Stimulated activated naive B cell treated with anti-CD40 and anti-IgM and Interleukin-4, amounts not matched to agents 10 μg/mL and 1 μg/mL and 100 μg/mL, for 72 hours (primary cell): ENCODE results near the gene AGAP1.
A peak's percentile ranks its signal among the peaks of the same experiment; 100 is the strongest.

Source experiments
- ATAC-seq, 2 donors: fragments of 150-1000 bp; cut with Tn5 transposase; replicated peaks; 2 replicates each; pipeline ENCODE4 v1.10.0; 2021; ENCODE audit warnings: moderate library complexity in 1 of 2
- DNase-seq: peaks from one replicate; pipeline ENCODE4 v3.0.0; 2021
- H3K27ac Mint-ChIP-seq: one replicate; pipeline ENCODE4 v1.8.0; 2022; ENCODE audit warnings: mild to moderate bottlenecking, mixed read lengths
- H3K27me3 Mint-ChIP-seq, 2 donors: one replicate each; pipeline ENCODE4 v1.8.0; 2022; ENCODE audit warnings: mixed read lengths in 2 of 2
- H3K36me3 Mint-ChIP-seq, 2 donors: one replicate each; pipeline ENCODE4 v1.8.0; 2022; ENCODE audit warnings: mixed read lengths in 2 of 2, mild to moderate bottlenecking in 1 of 2
- H3K4me1 Mint-ChIP-seq, 2 donors: one replicate each; pipeline ENCODE4 v1.8.0; 2022; ENCODE audit warnings: mixed read lengths in 2 of 2, mild to moderate bottlenecking in 1 of 2
- H3K4me3 Mint-ChIP-seq, 2 donors: one replicate each; pipeline ENCODE4 v1.8.0; 2022; ENCODE audit warnings: mild to moderate bottlenecking in 2 of 2, mixed read lengths in 2 of 2, moderate library complexity in 1 of 2
- H3K9me3 Mint-ChIP-seq, 2 donors: one replicate each; pipeline ENCODE4 v1.8.0; 2022; ENCODE audit warnings: mixed read lengths in 2 of 2, mild to moderate bottlenecking in 1 of 2

The AGAP1 gene

DNA sequence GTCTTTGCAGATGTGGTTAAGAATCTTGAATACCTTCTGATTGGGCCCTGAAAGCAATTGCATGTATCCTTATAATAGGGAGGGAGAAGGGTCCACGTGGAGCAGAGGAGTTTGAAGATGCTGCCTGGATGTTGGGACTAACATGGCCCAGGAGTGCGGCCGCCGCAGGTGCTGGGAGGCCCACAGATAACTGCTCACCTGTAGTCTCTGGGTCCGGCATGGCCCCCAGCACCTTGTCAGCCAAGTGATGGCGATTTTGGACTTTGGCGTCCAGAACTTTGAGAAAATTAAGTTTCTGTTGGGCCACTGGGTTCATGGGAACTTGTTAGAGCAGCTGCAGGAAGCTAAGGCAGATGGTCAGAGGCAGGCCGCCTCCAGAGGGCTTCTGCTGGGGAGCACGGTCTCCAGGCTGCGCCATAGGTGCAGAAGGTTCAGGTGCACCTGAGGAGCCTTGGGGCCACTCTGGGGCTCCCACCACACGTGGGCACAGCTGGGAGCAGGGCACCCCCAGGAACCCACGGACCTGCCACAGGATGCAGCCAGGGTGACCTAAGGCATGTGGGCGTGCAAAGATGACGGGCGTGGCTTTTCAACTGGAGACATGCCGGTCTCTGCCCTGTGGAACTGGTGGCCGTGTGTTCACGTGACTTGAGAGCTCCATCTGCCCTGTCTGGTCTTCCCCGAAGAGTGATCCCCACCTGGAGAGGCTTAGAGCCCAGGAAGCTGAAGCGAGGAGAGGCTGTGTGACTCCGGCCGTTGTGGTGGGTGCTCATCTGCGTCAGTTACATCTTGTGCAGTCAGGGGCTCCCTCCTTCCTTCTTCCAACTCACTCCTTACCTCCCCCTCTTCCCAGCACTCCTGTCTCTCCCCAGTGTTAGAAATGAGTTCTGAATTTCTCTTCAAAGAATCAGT is 277.3 kb downstream of the AGAP1 start:
- Mint-ChIP-seq H3K4me1 (peaks cover 0 to 2% of the 10 kb centered on the region in 2 donors), H3K4me3 (no peak overlapping the region)
- DNase-seq: no peak

DNA sequence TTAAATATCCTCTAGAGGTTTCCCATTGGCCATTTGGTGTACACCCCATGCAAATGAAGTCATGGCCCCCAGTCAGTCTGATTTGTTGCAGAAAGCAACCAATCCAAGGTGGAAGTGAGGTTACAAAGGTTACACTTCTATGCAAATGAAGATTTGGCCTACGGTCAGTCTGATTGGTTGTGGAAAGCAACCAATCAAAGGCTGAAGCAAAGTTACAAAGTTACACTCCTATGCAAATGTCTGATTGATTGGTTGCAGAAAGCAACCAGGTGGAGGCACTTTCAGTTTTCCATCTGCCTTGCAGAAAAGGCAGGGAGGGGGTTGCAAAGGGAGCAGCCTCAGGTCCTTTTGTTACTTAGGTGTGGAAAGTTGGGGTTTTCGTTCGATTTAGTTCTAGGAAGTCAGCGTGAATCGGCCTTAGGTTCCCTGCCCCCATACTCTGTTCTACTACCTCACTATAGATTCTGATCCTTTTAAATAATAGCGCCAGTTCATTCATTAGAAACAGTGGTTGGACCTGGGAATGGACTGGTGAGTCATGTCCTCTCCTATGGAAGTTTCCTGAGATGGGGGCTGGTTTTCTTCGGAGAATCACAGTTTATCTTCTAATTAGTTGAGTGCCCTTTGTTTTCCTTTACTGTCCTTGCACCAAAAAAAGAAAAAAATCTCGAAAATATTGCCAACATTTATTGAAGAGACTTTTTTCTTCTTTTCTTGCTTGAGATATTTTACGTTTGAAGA is 279.5 kb downstream of the AGAP1 start:
- Mint-ChIP-seq H3K9me3 (no peaks in the 10 kb centered on the region), H3K27me3 (peaks cover 10 to 17% of the 10 kb centered on the region in 2 donors), H3K27ac (no peak overlapping the region), H3K4me1 (no peaks in the 10 kb centered on the region), H3K4me3 (no peak overlapping the region), H3K36me3 (no peaks in the 10 kb centered on the region)
- DNase-seq (no peak), ATAC-seq (no peak)

More for the DNA sequence above, 277.3 kb downstream of the AGAP1 start:
- Mint-ChIP-seq H3K36me3 (no peaks in the 10 kb centered on the region), H3K27ac (no peak overlapping the region), H3K9me3 (no peaks in the 10 kb centered on the region), H3K27me3 (peaks cover 4 to 9% of the 10 kb centered on the region in 2 donors)
- no peak for ATAC-seq

DNA sequence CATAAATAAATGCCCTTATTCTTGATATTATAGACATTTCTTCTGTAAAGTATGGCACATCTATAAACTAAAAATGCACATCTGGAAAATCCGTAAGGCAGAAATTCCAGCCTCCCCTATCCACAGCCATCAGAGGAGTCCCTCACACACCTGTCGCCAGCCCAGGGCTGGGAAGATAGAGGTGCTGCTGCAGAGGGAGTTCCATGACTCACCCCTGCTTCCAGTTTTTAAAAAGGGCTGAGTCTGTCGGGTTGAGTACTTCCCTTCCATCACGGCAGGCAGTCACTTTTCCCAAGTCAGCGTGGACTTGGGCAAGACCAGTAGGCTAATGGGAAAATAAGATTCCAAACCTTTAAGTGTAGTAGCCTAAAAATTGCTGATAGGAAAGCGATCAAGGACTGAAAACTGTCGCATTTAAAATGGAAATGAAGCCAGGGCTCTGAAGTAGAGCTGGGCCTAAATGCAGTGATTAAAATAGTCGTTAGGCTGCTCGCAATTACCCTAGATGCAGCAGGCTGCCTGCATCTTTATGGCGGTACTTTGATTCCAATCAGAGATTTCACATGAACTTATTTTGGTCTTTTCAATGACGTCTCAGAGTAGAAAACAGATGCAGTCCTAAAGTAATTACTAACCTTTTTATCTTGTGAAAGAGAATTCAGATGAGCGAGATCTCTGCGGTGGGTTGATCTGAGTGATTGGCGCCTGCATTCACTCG is 280.5 kb downstream of the AGAP1 start:
- Mint-ChIP-seq H3K27me3 (peaks cover 14 to 27% of the 10 kb centered on the region in 2 donors), H3K9me3 (no peaks in the 10 kb centered on the region), H3K4me1 (no peaks in the 10 kb centered on the region), H3K36me3 (no peaks in the 10 kb centered on the region), H3K4me3 (no peak overlapping the region), H3K27ac (no peak overlapping the region)
- DNase-seq (no peak), ATAC-seq (no peak)

DNA sequence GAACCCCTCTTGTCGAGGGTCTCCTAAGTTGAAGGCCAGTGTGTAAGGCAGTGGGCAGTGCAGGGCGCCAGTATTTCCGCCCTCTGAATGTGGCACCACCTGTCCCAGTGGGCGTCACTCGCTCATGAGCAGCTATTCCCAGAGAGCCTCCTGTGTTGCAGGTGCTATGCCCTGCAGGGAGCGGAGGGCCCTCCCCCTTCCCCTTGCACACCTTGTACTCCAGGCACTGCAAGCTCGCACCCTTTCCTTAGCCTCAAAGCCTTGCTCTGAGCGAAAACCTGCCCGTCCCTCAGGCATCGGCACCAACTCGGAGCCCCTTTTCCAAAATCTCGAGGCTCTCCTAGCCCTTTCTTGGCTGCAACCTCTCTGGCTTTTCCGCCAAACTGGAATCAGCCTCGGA is 282.7 kb downstream of the AGAP1 start:
- DNase-seq (no peak), ATAC-seq (no peak)
- Mint-ChIP-seq H3K27me3 (peaks cover 16 to 30% of the 10 kb centered on the region in 2 donors), H3K36me3 (no peaks in the 10 kb centered on the region), H3K4me3 (no peak overlapping the region), H3K27ac (no peak overlapping the region), H3K4me1 (no peaks in the 10 kb centered on the region), H3K9me3 (no peaks in the 10 kb centered on the region)

DNA sequence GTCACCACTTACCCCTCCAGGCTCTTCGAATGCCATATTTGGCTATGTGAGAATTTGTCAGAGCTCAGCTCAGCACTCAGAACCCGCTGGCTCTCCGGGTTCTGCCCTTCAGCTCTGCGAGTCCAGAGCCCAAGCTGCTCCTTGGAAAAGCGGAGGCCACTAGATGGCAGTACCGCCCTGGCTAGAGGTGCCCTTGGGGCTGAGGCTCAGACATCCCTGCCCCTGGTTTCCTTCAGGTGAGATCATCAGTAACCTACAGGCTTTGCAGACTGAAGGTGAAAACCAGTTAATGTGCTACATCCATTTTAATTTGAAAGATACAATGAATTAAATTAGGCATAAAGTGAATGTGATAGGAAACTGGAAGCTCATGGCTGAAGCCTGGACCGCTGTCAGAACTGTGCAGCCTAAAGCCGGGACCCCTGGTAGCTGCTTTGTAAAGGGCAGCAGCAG is 285.6 kb downstream of the AGAP1 start:
- H3K27ac Mint-ChIP-seq: no peak overlapping the region
- peak; percentile 88 to 91 for ATAC-seq
- no peaks in the 10 kb centered on the region for H3K9me3 Mint-ChIP-seq
- no peaks in the 10 kb centered on the region for H3K4me1 Mint-ChIP-seq
- no peak overlapping the region for H3K4me3 Mint-ChIP-seq
- peak; percentile 38 for DNase-seq
- no peaks in the 10 kb centered on the region for H3K36me3 Mint-ChIP-seq
- H3K27me3 Mint-ChIP-seq: peaks cover 21 to 30% of the 10 kb centered on the region in 2 donors

DNA sequence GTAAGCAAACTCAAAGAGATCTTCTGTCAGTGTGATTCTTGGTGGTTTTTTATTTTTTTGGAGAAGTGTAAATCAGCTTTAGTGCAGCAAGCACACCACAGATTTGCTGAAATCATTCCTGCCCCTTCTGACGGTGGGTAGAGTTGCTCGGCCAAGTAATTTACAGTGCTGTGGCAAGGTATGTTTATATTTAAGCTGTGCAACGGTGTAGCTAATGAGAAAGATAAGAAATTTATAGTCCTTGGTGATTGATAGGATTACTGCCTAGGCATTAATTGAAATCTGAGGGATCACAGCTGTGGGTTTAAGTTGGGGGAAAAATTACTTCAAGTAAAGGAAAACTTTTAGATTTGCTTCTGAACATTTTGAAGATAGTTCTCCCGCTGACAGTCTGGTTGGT is 286.6 kb downstream of the AGAP1 start:
- DNase-seq (no peak), ATAC-seq (no peak)
- no peak overlapping the region for H3K27ac Mint-ChIP-seq
- H3K9me3 Mint-ChIP-seq: no peaks in the 10 kb centered on the region
- no peaks in the 10 kb centered on the region for H3K4me1 Mint-ChIP-seq
- peaks cover 21 to 30% of the 10 kb centered on the region in 2 donors for H3K27me3 Mint-ChIP-seq
- H3K4me3 Mint-ChIP-seq: no peak overlapping the region
- no peaks in the 10 kb centered on the region for H3K36me3 Mint-ChIP-seq

DNA sequence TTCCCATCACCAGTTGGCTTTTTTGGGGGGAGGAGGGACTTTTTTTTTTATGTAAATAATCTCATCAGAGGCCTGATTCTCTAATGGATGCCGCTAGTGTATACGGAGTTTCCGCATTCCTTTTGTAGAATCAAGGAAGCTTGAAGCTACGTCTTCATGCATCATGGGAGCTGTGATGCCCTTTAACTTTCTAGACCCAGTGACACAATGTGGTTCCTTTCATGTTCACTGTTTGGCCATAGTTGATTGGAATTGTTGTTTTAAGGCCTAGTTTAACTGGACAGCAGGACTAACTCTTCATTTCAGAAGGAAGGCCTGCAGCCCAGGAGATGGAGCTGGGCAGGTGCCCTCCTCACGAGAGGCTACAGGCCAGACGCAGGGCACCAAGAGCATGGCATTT is 287.9 kb downstream of the AGAP1 start:
- no peaks in the 10 kb centered on the region for H3K36me3 Mint-ChIP-seq
- DNase-seq: no peak
- no peak overlapping the region for H3K4me3 Mint-ChIP-seq
- H3K4me1 Mint-ChIP-seq: no peaks in the 10 kb centered on the region
- no peak overlapping the region for H3K27ac Mint-ChIP-seq
- no peaks in the 10 kb centered on the region for H3K9me3 Mint-ChIP-seq
- peaks cover 21 to 24% of the 10 kb centered on the region in 2 donors for H3K27me3 Mint-ChIP-seq
- ATAC-seq: no peak

DNA sequence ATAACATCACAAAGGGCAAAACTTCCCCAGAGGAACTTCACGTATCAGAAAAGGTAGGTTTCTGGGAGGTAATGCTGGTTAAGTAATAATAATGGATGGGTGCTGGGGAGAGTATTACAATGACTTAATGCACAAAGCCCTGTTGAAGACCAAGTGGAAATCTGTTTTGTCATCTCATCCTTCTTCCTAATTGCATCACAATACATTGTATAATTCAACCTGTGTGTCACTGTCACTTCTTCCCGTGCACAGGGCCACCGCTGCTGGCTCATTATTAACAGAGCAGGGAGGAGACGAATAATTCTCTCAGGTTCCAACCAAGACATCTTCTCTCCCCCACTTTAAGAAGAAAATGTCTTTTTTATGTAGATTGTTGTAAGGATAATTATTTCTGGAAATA is 290.9 kb downstream of the AGAP1 start:
- Mint-ChIP-seq H3K27ac (no peak overlapping the region), H3K27me3 (peaks cover 10% of the 10 kb centered on the region in 2 donors), H3K4me1 (no peaks in the 10 kb centered on the region), H3K36me3 (no peaks in the 10 kb centered on the region), H3K9me3 (no peaks in the 10 kb centered on the region), H3K4me3 (no peak overlapping the region)
- ATAC-seq (no peak), DNase-seq (no peak)

DNA sequence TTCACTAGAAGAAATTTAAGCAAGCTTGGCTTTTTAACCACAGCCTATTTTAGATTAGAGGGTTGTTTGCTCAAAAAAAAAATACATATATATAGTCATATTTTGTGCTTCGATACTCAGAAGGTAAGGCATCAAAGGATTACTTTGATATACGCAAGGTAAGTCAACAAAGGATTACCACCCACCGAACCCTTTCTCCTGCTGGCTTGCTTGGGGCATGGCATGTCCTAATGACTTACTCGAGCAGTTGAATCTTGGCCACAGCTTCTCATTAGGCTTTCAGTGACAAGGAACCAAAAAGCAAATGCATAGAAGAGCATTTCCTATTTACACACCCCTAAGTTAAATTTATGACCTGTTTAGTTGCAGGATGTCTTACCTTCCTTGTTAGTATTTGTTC is 295.7 kb downstream of the AGAP1 start:
- ATAC-seq (no peak), DNase-seq (no peak)
- H3K9me3 Mint-ChIP-seq: no peaks in the 10 kb centered on the region
- H3K4me1 Mint-ChIP-seq: no peaks in the 10 kb centered on the region
- no peaks in the 10 kb centered on the region for H3K36me3 Mint-ChIP-seq
- no peak overlapping the region for H3K4me3 Mint-ChIP-seq
- peaks cover 14 to 24% of the 10 kb centered on the region in 2 donors for H3K27me3 Mint-ChIP-seq
- no peak overlapping the region for H3K27ac Mint-ChIP-seq

DNA sequence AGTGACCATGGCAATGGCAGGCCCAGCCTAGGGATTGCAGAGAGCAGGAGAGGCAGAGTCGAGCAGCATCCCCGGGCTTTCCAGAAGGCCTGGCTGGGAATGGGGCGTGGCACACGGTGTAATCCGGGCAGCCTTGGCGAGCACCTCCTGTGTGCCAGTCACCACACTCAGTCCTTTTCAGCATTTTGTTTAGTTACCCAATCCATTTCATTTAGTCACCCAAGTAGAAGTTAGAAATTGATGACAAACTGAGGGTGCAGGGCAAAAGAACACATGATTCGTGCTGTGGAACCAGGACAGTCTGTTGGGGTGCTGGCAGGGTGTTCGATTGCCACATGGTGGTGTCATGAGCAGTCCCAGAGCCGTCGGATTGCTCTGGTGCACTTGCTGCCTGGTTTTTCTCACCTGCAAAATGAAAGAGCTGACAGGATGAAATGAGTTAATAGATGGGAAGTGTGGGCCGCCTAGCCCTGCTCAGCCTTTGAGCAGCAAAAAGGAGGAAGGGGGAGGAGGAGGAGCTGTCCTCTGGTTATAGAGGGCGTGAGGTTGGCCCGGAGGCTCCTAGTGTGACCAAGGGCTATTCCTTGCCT is 299.4 kb downstream of the AGAP1 start:
- Mint-ChIP-seq H3K4me3 (no peak overlapping the region), H3K27ac (no peak overlapping the region), H3K36me3 (no peaks in the 10 kb centered on the region), H3K9me3 (no peaks in the 10 kb centered on the region), H3K4me1 (no peaks in the 10 kb centered on the region), H3K27me3 (peaks cover 14 to 24% of the 10 kb centered on the region in 2 donors)
- ATAC-seq: peak; percentile 54
- DNase-seq: no peak

DNA sequence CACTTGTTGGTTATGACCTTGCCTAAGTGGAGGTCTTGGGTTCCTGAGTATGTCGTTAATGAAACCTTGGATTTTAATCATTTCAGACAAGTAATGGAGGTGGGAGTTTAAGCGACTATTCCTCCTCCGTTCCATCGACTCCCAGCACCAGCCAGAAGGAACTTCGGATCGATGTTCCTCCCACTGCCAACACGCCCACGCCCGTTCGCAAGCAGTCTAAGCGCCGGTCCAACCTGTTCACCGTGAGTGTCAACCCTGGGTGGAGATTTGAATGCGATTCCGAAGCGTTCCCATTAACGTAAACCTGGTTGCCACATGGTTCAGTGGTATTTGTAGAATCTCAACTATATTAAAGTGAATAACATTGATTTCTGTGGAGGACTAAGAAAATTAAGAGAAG is 305.4 kb downstream of the AGAP1 start:
- H3K9me3 Mint-ChIP-seq: no peaks in the 10 kb centered on the region
- ATAC-seq: no peak
- H3K4me1 Mint-ChIP-seq: no peaks in the 10 kb centered on the region

DNA sequence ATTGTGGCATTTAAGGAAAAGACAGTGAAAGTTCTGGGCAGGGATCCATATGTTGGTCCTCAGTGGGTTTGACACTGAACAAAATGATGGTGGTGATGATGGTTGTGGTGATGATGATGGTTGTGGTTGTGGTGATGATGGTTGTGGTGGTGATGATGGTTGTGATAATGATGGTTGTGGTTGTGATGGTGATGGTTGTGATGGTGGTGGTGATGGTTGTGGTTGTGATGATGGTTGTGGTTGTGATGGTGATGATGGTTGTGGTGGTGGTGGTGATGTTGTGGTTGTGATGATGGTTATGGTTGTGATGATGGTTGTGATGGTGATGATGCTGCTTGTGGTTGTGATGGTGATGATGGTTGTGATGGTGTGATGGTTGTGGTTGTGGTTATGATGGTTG is 308.7 kb downstream of the AGAP1 start:
- H3K36me3 Mint-ChIP-seq: no peaks in the 10 kb centered on the region
- no peak overlapping the region for H3K27ac Mint-ChIP-seq
- H3K4me1 Mint-ChIP-seq: no peaks in the 10 kb centered on the region
- DNase-seq (no peak), ATAC-seq (no peak)
- peaks cover 0 to 16% of the 10 kb centered on the region in 2 donors for H3K27me3 Mint-ChIP-seq
- no peaks in the 10 kb centered on the region for H3K9me3 Mint-ChIP-seq
- H3K4me3 Mint-ChIP-seq: no peak overlapping the region

More for the DNA sequence above, 305.4 kb downstream of the AGAP1 start:
- DNase-seq: no peak
- H3K4me3 Mint-ChIP-seq: no peak overlapping the region
- H3K27ac Mint-ChIP-seq: no peak overlapping the region
- H3K36me3 Mint-ChIP-seq: no peaks in the 10 kb centered on the region
- peaks cover 0 to 14% of the 10 kb centered on the region in 2 donors for H3K27me3 Mint-ChIP-seq

DNA sequence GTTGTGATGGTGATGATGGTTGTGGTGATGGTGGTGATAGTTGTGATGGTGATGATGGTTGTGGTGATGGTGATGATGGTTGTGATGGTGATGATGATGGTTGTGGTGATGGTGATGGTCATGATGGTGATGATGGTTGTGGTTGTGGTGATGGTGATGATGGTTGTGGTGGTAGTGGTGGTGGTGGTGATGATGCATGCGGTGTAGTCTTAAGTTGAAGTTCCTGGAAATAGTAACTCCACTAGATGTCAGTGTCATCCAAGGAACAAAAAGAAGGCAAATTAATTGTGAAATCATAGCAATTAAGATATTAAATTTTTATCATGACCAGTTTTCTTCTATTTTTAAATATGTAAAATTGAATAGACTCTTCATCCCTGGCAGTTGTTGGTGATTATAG is 309.2 kb downstream of the AGAP1 start:
- DNase-seq (no peak), ATAC-seq (no peak)
- Mint-ChIP-seq H3K36me3 (no peaks in the 10 kb centered on the region), H3K27me3 (peaks cover 0 to 11% of the 10 kb centered on the region in 2 donors), H3K9me3 (no peaks in the 10 kb centered on the region), H3K27ac (no peak overlapping the region), H3K4me3 (no peak overlapping the region), H3K4me1 (no peaks in the 10 kb centered on the region)

DNA sequence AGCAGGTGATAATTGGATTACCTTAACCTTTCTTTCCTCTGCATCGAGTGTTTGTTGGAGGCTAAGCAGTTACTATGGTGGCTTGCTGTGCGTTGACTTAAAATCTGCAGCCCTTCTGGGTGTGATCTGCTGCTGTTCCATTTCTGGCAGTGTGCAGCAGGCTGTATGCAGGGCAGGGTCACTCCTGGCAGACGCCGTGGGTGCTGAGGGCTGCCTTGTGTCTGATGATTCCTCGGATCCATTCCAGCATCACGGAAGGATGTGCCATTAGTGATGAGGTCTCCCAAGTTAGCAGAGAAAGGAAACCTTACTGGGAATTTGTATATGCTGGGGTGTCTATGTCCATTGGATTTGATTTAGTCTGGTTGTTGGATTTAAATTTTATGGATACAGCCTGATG is 310.8 kb downstream of the AGAP1 start:
- H3K4me1 Mint-ChIP-seq: no peaks in the 10 kb centered on the region
- no peak for ATAC-seq
- no peak overlapping the region for H3K27ac Mint-ChIP-seq
- H3K36me3 Mint-ChIP-seq: no peaks in the 10 kb centered on the region
- peaks cover 0 to 5% of the 10 kb centered on the region in 2 donors for H3K27me3 Mint-ChIP-seq
- H3K9me3 Mint-ChIP-seq: no peaks in the 10 kb centered on the region
- DNase-seq: no peak
- H3K4me3 Mint-ChIP-seq: no peak overlapping the region
